GM19467 (cell line): ENCODE data around the gene UXS1.

Source experiments
- ATAC-seq: cut with Tn5 transposase; IDR thresholded peaks from one replicate; pipeline ENCODE4 v1.9.1; 2021; ENCODE audit warnings: mild to moderate bottlenecking, moderate library complexity; ENCODE audit not compliant: unreplicated experiment

Gene UXS1

DNA sequence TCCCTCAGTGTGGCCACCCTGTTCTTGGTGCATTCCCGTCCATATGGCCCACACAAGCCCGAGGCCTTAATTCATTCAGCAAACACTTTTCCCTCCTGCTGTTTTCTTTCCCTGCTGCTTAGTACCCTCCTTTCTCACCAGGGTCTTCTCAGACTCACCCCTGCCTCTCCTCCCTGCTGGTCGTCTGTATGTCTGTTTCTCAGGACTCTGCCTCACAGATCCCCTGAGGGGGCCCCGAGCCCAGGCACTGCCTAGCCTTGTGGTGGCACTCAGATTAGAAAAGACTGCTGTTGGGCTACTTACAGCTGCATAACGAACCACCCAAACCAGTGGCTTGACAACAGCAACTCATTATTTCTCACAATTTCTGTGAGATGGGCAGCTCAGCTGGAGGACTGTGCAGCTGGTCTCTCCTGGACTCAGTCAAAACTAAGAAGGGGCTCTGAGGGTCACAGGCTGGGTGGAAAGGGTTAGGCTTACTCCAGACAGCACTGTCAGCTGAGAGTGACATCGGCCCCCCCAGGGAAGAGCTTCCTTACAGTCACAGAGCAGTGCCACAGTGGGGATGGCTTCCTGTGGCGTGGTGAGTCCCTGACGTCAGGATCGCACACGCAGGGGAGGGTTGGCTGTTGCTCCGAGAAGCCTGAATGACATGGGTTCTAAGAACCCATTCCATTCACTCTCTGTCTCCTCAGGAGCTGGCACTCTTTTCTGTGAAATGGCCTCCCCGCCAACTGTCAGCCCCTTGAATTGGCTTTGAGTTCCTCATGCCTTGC is 139.0 kb downstream of the UXS1 start:
- ATAC-seq: no peak

DNA sequence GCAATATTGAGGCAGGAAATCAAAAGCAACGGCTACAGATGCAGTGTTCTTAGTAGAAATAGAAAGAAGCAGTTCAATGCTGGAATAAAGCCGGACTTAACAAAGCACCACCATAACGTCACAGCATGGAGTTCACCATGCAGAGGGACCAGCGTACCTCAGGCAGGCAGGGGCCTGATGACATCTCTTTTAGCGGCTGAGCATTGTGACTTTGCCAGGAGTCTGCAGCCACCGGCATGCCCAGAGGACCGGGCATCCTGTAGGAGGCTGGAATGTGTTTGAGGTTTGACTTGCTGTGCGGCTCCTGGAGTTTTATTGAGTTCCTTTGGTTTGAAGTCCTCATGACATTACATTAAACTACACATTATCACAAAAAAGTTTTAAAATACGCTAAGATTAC is 139.8 kb downstream of the UXS1 start:
- ATAC-seq: no peak

DNA sequence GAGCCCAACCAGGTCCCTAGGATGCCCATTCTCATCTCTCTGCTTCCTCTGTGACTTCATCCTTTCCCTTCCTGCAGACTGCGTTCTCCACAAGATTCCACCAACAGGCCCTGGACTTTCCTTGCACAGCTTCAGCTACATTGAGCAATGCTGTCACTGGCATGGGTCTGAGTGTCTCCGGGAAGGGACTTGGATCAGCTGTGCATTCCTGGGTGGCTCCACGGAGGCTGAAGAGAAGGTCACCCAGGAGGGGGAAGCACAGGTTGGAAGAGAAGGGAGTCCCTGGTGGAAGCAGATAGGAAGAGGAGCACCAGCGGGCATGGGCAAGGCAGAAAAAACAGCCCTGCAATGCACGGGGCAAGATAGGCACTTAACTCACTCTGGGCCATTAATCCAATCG is 140.5 kb downstream of the UXS1 start:
- no peak for ATAC-seq

GRCh38 chr2:106053116-106053515 is 141.0 kb downstream of the UXS1 start:
- no peak for ATAC-seq

- no peak for ATAC-seq
Measured at GRCh38 chr2:106044859-106045258, 149.2 kb downstream of the UXS1 start.

GRCh38 chr2:106044021-106044420 is 150.1 kb downstream of the UXS1 start:
- no peak for ATAC-seq
